Trophoblast cell (in vitro differentiated cells and primary cell): ENCODE data around the gene LPCAT1.

Experiments
- DNase-seq, 2 donors: peaks; one replicate each; pipeline ENCODE4 v3.0.0-alpha.2; 2016
- H2AFZ ChIP-seq: 2 replicates; pipeline ENCODE4 v1.6.1; 2013; ENCODE audit warnings: low read length, moderate library complexity, mild to moderate bottlenecking; ENCODE audit not compliant: insufficient read depth, poor library complexity
- H2AK5ac ChIP-seq: 2 replicates; pipeline ENCODE4 v1.6.1; 2013; ENCODE audit warnings: mild to moderate bottlenecking, low read length
- H2BK120ac ChIP-seq: 2 replicates; pipeline ENCODE4 v1.6.1; 2013; ENCODE audit warnings: low read length, mild to moderate bottlenecking, moderate library complexity; ENCODE audit not compliant: insufficient read depth, poor library complexity
- H2BK12ac ChIP-seq: 2 replicates; pipeline ENCODE4 v1.6.1; 2013; ENCODE audit warnings: mild to moderate bottlenecking, low read length, moderate library complexity
- H2BK5ac ChIP-seq: 2 replicates; pipeline ENCODE4 v1.6.1; 2013; ENCODE audit warnings: low read length, low read depth, moderate library complexity, mild to moderate bottlenecking; ENCODE audit not compliant: poor library complexity
- H3K14ac ChIP-seq: 2 replicates; pipeline ENCODE4 v1.6.1; 2013; ENCODE audit warnings: mild to moderate bottlenecking, low read length
- H3K18ac ChIP-seq: 2 replicates; pipeline ENCODE4 v1.6.1; 2013; ENCODE audit warnings: mild to moderate bottlenecking, low read length
- H3K23ac ChIP-seq: 2 replicates; pipeline ENCODE4 v1.6.1; 2013; ENCODE audit warnings: low read length
- H3K27ac ChIP-seq: 2 replicates; pipeline ENCODE4 v1.5.1; 2013; ENCODE audit warnings: low read depth, mild to moderate bottlenecking, inconsistent platforms, low read length, moderate library complexity
- H3K27me3 ChIP-seq: 2 replicates; pipeline ENCODE4 v1.6.1; 2013; ENCODE audit warnings: inconsistent platforms, mild to moderate bottlenecking, low read length, moderate library complexity; ENCODE audit not compliant: insufficient read depth
- H3K36me3 ChIP-seq, 2 experiments: 1 replicate in 1 of 2; 2 replicates in 1 of 2; pipeline ENCODE4 v1.6.1; 2013; ENCODE audit warnings: low read length in 2 of 2, mild to moderate bottlenecking in 2 of 2, moderate library complexity in 1 of 2; ENCODE audit not compliant: insufficient read depth in 2 of 2, control insufficient read depth in 1 of 2
- H3K4ac ChIP-seq: 2 replicates; pipeline ENCODE4 v1.6.1; 2013; ENCODE audit warnings: low read depth, mild to moderate bottlenecking, low read length, moderate library complexity
- H3K4me1 ChIP-seq, 2 experiments: 1 replicate in 1 of 2; 2 replicates in 1 of 2; pipeline ENCODE4 v1.6.1; 2013; ENCODE audit warnings: low read length in 2 of 2, mild to moderate bottlenecking in 2 of 2, moderate library complexity in 1 of 2; ENCODE audit not compliant: insufficient read depth in 2 of 2, control insufficient read depth in 1 of 2
- H3K4me2 ChIP-seq: 2 replicates; pipeline ENCODE4 v1.6.1; 2013; ENCODE audit warnings: inconsistent platforms, mild to moderate bottlenecking, low read length, moderate library complexity
- H3K4me3 ChIP-seq: 2 replicates; pipeline ENCODE4 v1.5.1; 2013; ENCODE audit warnings: mild to moderate bottlenecking, low read depth, low read length, inconsistent platforms
- H3K79me1 ChIP-seq: one replicate; pipeline ENCODE4 v1.6.1; 2013; ENCODE audit warnings: low read length
- H3K79me2 ChIP-seq: 2 replicates; pipeline ENCODE4 v1.6.1; 2013; ENCODE audit warnings: low read length, mild to moderate bottlenecking; ENCODE audit not compliant: control insufficient read depth, insufficient read depth, poor library complexity
- H3K9ac ChIP-seq: 2 replicates; pipeline ENCODE4 v1.6.1; 2013; ENCODE audit warnings: mild to moderate bottlenecking, low read length
- H3K9me3 ChIP-seq: 2 replicates; pipeline ENCODE4 v1.6.1; 2013; ENCODE audit warnings: low read depth, mild to moderate bottlenecking, control low read depth, inconsistent platforms, low read length; ENCODE audit not compliant: insufficient read depth
- H4K12ac ChIP-seq: 2 replicates; pipeline ENCODE4 v1.6.1; 2013; ENCODE audit warnings: low read depth, mild to moderate bottlenecking, low read length, moderate library complexity
- H4K8ac ChIP-seq: 2 replicates; pipeline ENCODE4 v1.6.1; 2013; ENCODE audit warnings: low read depth, mild to moderate bottlenecking, low read length, moderate library complexity
- H4K91ac ChIP-seq: one replicate; pipeline ENCODE4 v1.6.1; 2013; ENCODE audit warnings: low read depth, mild to moderate bottlenecking, low read length, moderate library complexity
- whole genome bisulfite sequencing: extraction: QIAGEN DNeasy Blood & Tissue Kit; methylation state at CpG from one replicate; pipeline ENCODE4 v1.1.7; 2013; ENCODE audit warnings: missing lambda C conversion rate; ENCODE audit not compliant: insufficient read length, insufficient coverage; ENCODE audit errors: extremely low coverage; 5-methylcytosine and 5-hydroxymethylcytosine counted together

Gene LPCAT1

GRCh38 chr5:1542781-1543180 is 19.0 kb upstream of the LPCAT1 start:
- Histone ChIP-seq H3K18ac (no peak overlapping the region), H2AK5ac (no peak overlapping the region), H2BK12ac (no peak overlapping the region), H3K27me3 (no peaks in the 10 kb centered on the region), H3K23ac (no peak overlapping the region), H3K36me3 (no peaks in the 10 kb centered on the region), H4K91ac (no peak overlapping the region), H2BK120ac (no peak overlapping the region), H3K79me2 (no peaks in the 10 kb centered on the region), H4K8ac (no peak overlapping the region), H3K4me2 (no peak overlapping the region), H3K9ac (no peak overlapping the region), H4K12ac (no peak overlapping the region), H3K4ac (no peak overlapping the region), H3K14ac (no peak overlapping the region), H3K79me1 (no peaks in the 10 kb centered on the region), H3K27ac (no peak overlapping the region), H2BK5ac (no peak overlapping the region), H2AFZ (no peak overlapping the region), H3K9me3 (peaks cover 10% of the 10 kb centered on the region), H3K4me3 (no peak overlapping the region), H3K4me1 (no peaks in the 10 kb centered on the region)
- DNase-seq, result peak; percentile 87
- no CpG with 5 or more reads among the region's 3 CpGs for WGBS

GRCh38 chr5:1541702-1542400 is 18.1 kb upstream of the LPCAT1 start:
- Histone ChIP-seq H3K79me2 (no peaks in the 10 kb centered on the region), H2AK5ac (no peak overlapping the region), H4K91ac (no peak overlapping the region), H2AFZ (no peak overlapping the region), H3K9ac (no peak overlapping the region), H3K79me1 (no peaks in the 10 kb centered on the region), H3K18ac (no peak overlapping the region), H3K27ac (no peak overlapping the region), H3K4me1 (no peaks in the 10 kb centered on the region), H3K4me3 (no peak overlapping the region), H3K4ac (no peak overlapping the region), H2BK120ac (no peak overlapping the region), H4K12ac (no peak overlapping the region), H2BK5ac (no peak overlapping the region), H3K23ac (no peak overlapping the region), H3K27me3 (no peaks in the 10 kb centered on the region), H3K36me3 (no peaks in the 10 kb centered on the region), H4K8ac (no peak overlapping the region), H3K9me3 (peaks cover 10% of the 10 kb centered on the region), H3K14ac (no peak overlapping the region), H3K4me2 (no peak overlapping the region), H2BK12ac (no peak overlapping the region)
- no CpG with 5 or more reads among the region's 10 CpGs for WGBS
- peak; percentile 42 to 62 for DNase-seq

GRCh38 chr5:1540831-1541701 is 17.3 kb upstream of the LPCAT1 start:
- Histone ChIP-seq H3K27ac (no peak overlapping the region), H3K18ac (no peak overlapping the region), H3K9ac (no peak overlapping the region), H2AK5ac (no peak overlapping the region), H3K14ac (no peak overlapping the region), H4K12ac (no peak overlapping the region), H3K4me1 (peaks cover 3 to 4% of the 10 kb centered on the region in 2 experiments), H4K8ac (no peak overlapping the region), H3K4ac (no peak overlapping the region), H2BK120ac (no peak overlapping the region), H3K36me3 (no peaks in the 10 kb centered on the region), H3K4me3 (no peak overlapping the region), H2AFZ (no peak overlapping the region), H3K79me2 (no peaks in the 10 kb centered on the region), H2BK12ac (no peak overlapping the region), H3K4me2 (no peak overlapping the region), H3K79me1 (no peaks in the 10 kb centered on the region), H2BK5ac (no peak overlapping the region), H3K23ac (no peak overlapping the region), H3K9me3 (peaks cover 10% of the 10 kb centered on the region), H4K91ac (no peak overlapping the region), H3K27me3 (no peaks in the 10 kb centered on the region)
- DNase-seq, result no peak
- no CpG with 5 or more reads among the region's 11 CpGs for WGBS

- Histone ChIP-seq H4K8ac (no peak overlapping the region), H3K4me1 (peaks cover 3 to 4% of the 10 kb centered on the region in 2 experiments), H3K9ac (no peak overlapping the region), H3K23ac (no peak overlapping the region), H3K27ac (no peak overlapping the region), H2AFZ (no peak overlapping the region), H3K4me3 (no peak overlapping the region), H2AK5ac (peak overlapping the region; percentile 20), H3K9me3 (peaks cover 5% of the 10 kb centered on the region), H2BK120ac (no peak overlapping the region), H4K91ac (no peak overlapping the region), H3K79me2 (no peaks in the 10 kb centered on the region), H3K79me1 (no peaks in the 10 kb centered on the region), H3K14ac (no peak overlapping the region), H3K18ac (no peak overlapping the region), H4K12ac (no peak overlapping the region), H3K4ac (no peak overlapping the region), H3K4me2 (no peak overlapping the region), H3K36me3 (no peaks in the 10 kb centered on the region), H2BK5ac (no peak overlapping the region), H2BK12ac (no peak overlapping the region), H3K27me3 (no peaks in the 10 kb centered on the region)
- peak in 1 of 2 donors; percentile 26 for DNase-seq
- WGBS, result no CpG with 5 or more reads among the region's 3 CpGs
These were observed 16.4 kb upstream of the LPCAT1 start for GRCh38 chr5:1540166-1540565.
